NCI-H1694 (cell line): ENCODE measurements around the gene TLE3.

ENCODE experiments used
- DNase-seq: peaks from one replicate; lab custom pipeline; 2025; lab: John Stamatoyannopoulos, UW

TLE3 gene

GRCh38 chr15:70047386-70048197 is 50.1 kb downstream of the TLE3 start:
- no peak for DNase-seq

GRCh38 chr15:70046679-70047369 is 50.9 kb downstream of the TLE3 start:
- DNase-seq: no peak

- DNase-seq: no peak
Measured at GRCh38 chr15:70045045-70045444, 52.7 kb downstream of the TLE3 start.

GRCh38 chr15:70044168-70044567 is 53.5 kb downstream of the TLE3 start:
- no peak for DNase-seq

- DNase-seq: no peak
Measured at GRCh38 chr15:70043590-70043989, 54.1 kb downstream of the TLE3 start.

- no peak for DNase-seq
Measured at GRCh38 chr15:70042553-70043214, 55.0 kb downstream of the TLE3 start.

GRCh38 chr15:70039917-70040316 is 57.8 kb downstream of the TLE3 start:
- DNase-seq: no peak

- no peak for DNase-seq
Measured at GRCh38 chr15:70038730-70039392, 58.9 kb downstream of the TLE3 start.

- DNase-seq: no peak
Measured at GRCh38 chr15:70037292-70037640, 60.5 kb downstream of the TLE3 start.

GRCh38 chr15:70036585-70037291 is 61.0 kb downstream of the TLE3 start:
- DNase-seq: no peak

GRCh38 chr15:70035719-70036077 is 62.0 kb downstream of the TLE3 start:
- DNase-seq: no peak

- no peak for DNase-seq
Measured at GRCh38 chr15:70035051-70035718, 62.5 kb downstream of the TLE3 start.

GRCh38 chr15:70034596-70034995 is 63.1 kb downstream of the TLE3 start:
- DNase-seq: peak; percentile 24

GRCh38 chr15:70034141-70034540 is 63.6 kb downstream of the TLE3 start:
- no peak for DNase-seq

- peak; percentile 55 for DNase-seq
Measured at GRCh38 chr15:70033529-70034140, 64.1 kb downstream of the TLE3 start.

GRCh38 chr15:70033109-70033508 is 64.6 kb downstream of the TLE3 start:
- DNase-seq: no peak

- no peak for DNase-seq
Measured at GRCh38 chr15:70032509-70032908, 65.2 kb downstream of the TLE3 start.

GRCh38 chr15:70031713-70032112 is 66.0 kb downstream of the TLE3 start:
- no peak for DNase-seq

- no peak for DNase-seq
Measured at GRCh38 chr15:70031261-70031660, 66.5 kb downstream of the TLE3 start.

- DNase-seq: no peak
Measured at GRCh38 chr15:70030851-70031250, 66.9 kb downstream of the TLE3 start.

- DNase-seq: no peak
Measured at GRCh38 chr15:70029297-70029701, 68.4 kb downstream of the TLE3 start.
